Ovary (tissue), 10 donors: ENCODE results near the gene SLC43A1. TPM values are rescaled to one million over a fixed set of nuclear protein-coding genes. Genes with fewer than 3 reads are reported as not detected.

Experiments
- DNase-seq, 5 donors: peaks; one replicate each; pipeline ENCODE4 v3.0.0-alpha.2; 2019 to 2020
- H3K27ac ChIP-seq, 2 donors: fragments of 200-600 bp; one replicate each; pipeline versions ENCODE4 v1.5.1 to v1.8.0; 2019 to 2022
- H3K27me3 ChIP-seq: fragments of 200-600 bp; one replicate; pipeline ENCODE4 v1.8.0; 2022
- H3K36me3 ChIP-seq: fragments of 200-600 bp; sonication (generic); one replicate; pipeline ENCODE4 v1.5.1; 2019
- H3K4me1 ChIP-seq: one replicate; pipeline ENCODE4 v1.8.1; 2013; ENCODE audit warnings: mild to moderate bottlenecking, moderate library complexity; ENCODE audit not compliant: insufficient read depth
- H3K4me3 ChIP-seq: fragments of 200-600 bp; sonication (generic); one replicate; pipeline ENCODE4 v1.5.1; 2017
- H3K9me3 ChIP-seq, 2 donors: fragments of 200-600 bp in 1 of 2; sonication (generic) in 1 of 2; one replicate each; pipeline versions ENCODE4 v1.5.1 to v1.8.1; 2013 to 2019; ENCODE audit warnings: mild to moderate bottlenecking in 1 of 2, moderate library complexity in 1 of 2
- CTCF ChIP-seq, 3 donors: fragments of 450-650 bp in 2 of 3; fragments of 200-600 bp in 1 of 3; IDR thresholded peaks; one replicate each; pipeline versions ENCODE4 v1.5.1 to v1.8.0; 2016 to 2022; ENCODE audit warnings: antibody characterized with exemption in 3 of 3, mild to moderate bottlenecking in 1 of 3
- EP300 ChIP-seq: sonication (generic); formaldehyde crosslinking; IDR thresholded peaks from one replicate; pipeline ENCODE4 v1.6.1; 2017; ENCODE audit warnings: antibody characterized with exemption
- POLR2A ChIP-seq: fragments of 450-650 bp; IDR thresholded peaks from one replicate; pipeline ENCODE4 v1.6.1; 2017; ENCODE audit warnings: antibody characterized with exemption, mild to moderate bottlenecking, moderate library complexity
- WGBS, 3 donors: extraction: QIAGEN DNeasy Blood & Tissue Kit in 1 of 3; methylation state at CpG; one replicate each; pipeline versions ENCODE4 v1.1.5 to v1.1.7; 2013 to 2017; 5-methylcytosine and 5-hydroxymethylcytosine counted together
- intact Hi-C, 4 donors: fragments of 100-400 bp; cut with DNase I; formaldehyde crosslinking; loops; one replicate each; pipeline versions ENCODE4 v1.11.0 to v1.15.1; 2022 to 2023
- long read RNA-seq, 3 donors: library from polyadenylated mRNA in 2 of 3; unstranded in 2 of 3; transcript quantifications; one replicate each; pipeline ENCODE4 v2.0.0 and lab custom pipeline, GENCODE V29; 2021 to 2026
- polyA plus RNA-seq, 2 donors: library from polyadenylated mRNA; stranded (reverse); fragments of 200-250 nt in 1 of 2; fragments of 350-450 nt in 1 of 2; fragmentation: Illumina TruSeq in 1 of 2; extraction: RNeasy Lipid Tissue Mini Kit (QIAGEN cat#74804) in 1 of 2; gene quantifications; one replicate each; pipeline ENCODE4 v1.2.3, GENCODE V29; 2013 to 2014
- total RNA-seq, 7 donors: library from RNA; depleted of rRNA in 2 of 7; stranded (reverse); fragments of >200 nt in 2 of 7; fragmentation: NEBNext Ultra II Directional in 3 of 7; extraction: Animal tissue kit (Norgen Biotek cat#: 25700) in 3 of 7; gene quantifications; one replicate each; pipeline versions ENCODE4 v1.1.0 to v1.2.4, GENCODE V29; 2016 to 2023
- donor health status: DM: no; HTN: no; CAD: no; lungs with moderate emphysema.
- donor health status: DM: no; HTN: no; CAD: no.
- donor health status: Bipolar disorder and iron deficiency.
- donor health status: DM: yes; HTN: yes; CAD: no.
- donor health status: DM: no; HTN: no; CAD: no.
- donor health status: DM: yes; HTN: yes; CAD: no.

SLC43A1 gene
- total RNA-seq: 10 to 100 TPM; 11.5 to 23.5 (median 18.6) TPM
- 10 to 100 TPM; 14.8 to 30.4 TPM for polyA plus RNA-seq
- long read RNA-seq, donor 1, transcript SLC43A1-204 (15 exons, 2,358 nt): minor isoform, 12 of 108 reads
- long read RNA-seq, donor 1, transcript SLC43A1-201 (15 exons, 2,598 nt): major isoform, 38 of 108 reads
- long read RNA-seq, donor 1, partial matches to known transcripts: 17 of 108 reads
- long read RNA-seq, donor 1, other reads (novel, unspliced or antisense): 41 of 108 reads
- long read RNA-seq, donor 2, partial matches to known transcripts: 34 of 35 reads
- long read RNA-seq, donor 2, other reads (novel, unspliced or antisense): 0 of 35 reads
- long read RNA-seq, donor 3, transcript SLC43A1-201 (15 exons, 2,598 nt): major isoform, 30 of 60 reads
- long read RNA-seq, donor 3, transcript SLC43A1-204 (15 exons, 2,358 nt): minor isoform, 5 of 60 reads
- long read RNA-seq, donor 3, partial matches to known transcripts: 4 of 60 reads
- long read RNA-seq, donor 3, other reads (novel, unspliced or antisense): 21 of 60 reads

DNA sequence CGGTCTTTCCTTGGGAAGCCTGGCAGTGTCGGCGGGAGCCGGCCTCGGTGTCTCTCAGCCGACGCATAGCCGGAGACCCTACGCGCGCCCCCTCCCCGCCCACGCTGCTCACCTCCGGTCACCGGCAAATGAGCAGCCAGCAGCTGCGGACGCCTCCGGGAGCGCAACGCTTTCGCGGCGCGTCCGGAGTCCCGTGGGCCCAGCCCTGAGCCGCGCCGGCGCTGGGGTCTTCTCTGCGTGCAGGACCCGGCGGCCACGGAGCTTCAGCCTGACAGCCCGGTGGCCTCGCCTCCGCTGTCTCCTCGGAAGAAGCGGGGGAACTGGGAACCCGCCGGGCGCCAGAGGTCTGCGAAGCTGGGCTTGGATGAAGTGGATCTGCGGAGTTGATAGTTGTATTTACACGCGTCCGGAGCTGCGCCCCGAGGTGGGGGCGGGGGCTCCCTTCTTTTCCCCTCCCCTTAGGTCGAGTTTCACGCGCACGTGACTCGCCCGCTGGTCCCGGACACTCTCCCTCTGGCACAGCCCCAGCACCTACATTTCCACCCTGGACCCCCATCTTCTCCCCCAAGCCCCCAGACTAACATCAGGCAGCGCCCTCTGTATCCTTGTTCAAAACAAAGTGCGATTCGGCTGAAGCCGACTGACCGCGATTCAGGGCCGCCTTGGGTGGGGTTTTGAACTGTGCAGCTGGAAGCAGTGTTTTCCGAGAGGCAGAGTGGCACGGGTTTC is at the start of gene SLC43A1:
TSS of gene SLC43A1 (minus strand) at position 371 of the 729 bp plus-strand sequence. CDS start 1,591 bp downstream, outside the sequence.
- no peaks in the 10 kb centered on the region for H3K27me3 ChIP-seq
- H3K4me3 ChIP-seq: peak within 1 kb of the TSS; percentile 91
- TF ChIP-seq POLR2A (no peak), CTCF (IDR thresholded peaks at IDR 0.05) (no peak)
- peak; percentile 68 to 81 (median 71) for DNase-seq
- no peaks in the 10 kb centered on the region for H3K36me3 ChIP-seq
- intact Hi-C loops: no loop called here
- no peaks in the 10 kb centered on the region for H3K4me1 ChIP-seq
- WGBS, 3 donors: 0% methylated on average over 65 to 66 of the region's 66 CpGs
- H3K9me3 ChIP-seq: no peaks in the 10 kb centered on the region
- H3K27ac ChIP-seq: peak within 1 kb of the TSS; percentile 73 to 75

GRCh38 chr11:57562596-57562995 is 47.1 kb upstream of the SLC43A1 start:
- no peak overlapping the region for H3K27ac ChIP-seq
- H3K9me3 ChIP-seq: no peaks in the 10 kb centered on the region
- peaks cover 3% of the 10 kb centered on the region for H3K4me1 ChIP-seq
- no peaks in the 10 kb centered on the region for H3K27me3 ChIP-seq
- H3K4me3 ChIP-seq: no peak overlapping the region
- WGBS, 3 donors: 54 to 70% (median 59%) methylated on average over 4 of the region's 4 CpGs
- H3K36me3 ChIP-seq: no peaks in the 10 kb centered on the region
- intact Hi-C loops: no loop called here
- TF ChIP-seq POLR2A: no peak
- no peak for TF ChIP-seq EP300
- no peak for TF ChIP-seq CTCF (IDR thresholded peaks at IDR 0.05)
- DNase-seq: no peak

DNA sequence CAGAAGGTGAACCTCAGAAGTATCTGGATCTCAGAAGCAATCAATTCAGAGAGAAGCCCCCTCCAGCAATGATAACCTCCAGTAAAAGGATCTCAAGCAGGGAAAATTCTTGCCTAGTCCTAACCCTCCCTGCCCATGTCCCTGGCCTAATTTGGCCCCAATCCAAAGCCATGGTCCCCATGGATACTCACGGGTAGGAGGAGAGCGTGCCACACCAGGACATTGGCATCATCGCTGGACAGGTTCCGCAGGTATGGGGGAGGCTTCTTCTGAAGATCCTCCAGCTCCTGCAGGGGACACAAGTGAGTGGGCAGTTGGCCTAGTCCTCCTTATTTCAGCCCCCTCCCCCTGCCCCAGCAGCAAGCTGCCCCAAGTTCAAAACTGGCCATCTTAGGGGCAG is 44.6 kb upstream of the SLC43A1 start:
- Histone ChIP-seq H3K27ac (no peak overlapping the region), H3K27me3 (no peaks in the 10 kb centered on the region), H3K9me3 (no peaks in the 10 kb centered on the region), H3K4me3 (no peak overlapping the region), H3K36me3 (no peaks in the 10 kb centered on the region), H3K4me1 (no peaks in the 10 kb centered on the region)
- WGBS, 3 donors: 88 to 92% (median 88%) methylated on average over 4 of the region's 4 CpGs
- DNase-seq: peak in 1 of 5 donors; percentile 30
- intact Hi-C loops: no loop called here
- TF ChIP-seq POLR2A: no peak
- no peak for TF ChIP-seq CTCF (IDR thresholded peaks at IDR 0.05)
- no peak for TF ChIP-seq EP300

DNA sequence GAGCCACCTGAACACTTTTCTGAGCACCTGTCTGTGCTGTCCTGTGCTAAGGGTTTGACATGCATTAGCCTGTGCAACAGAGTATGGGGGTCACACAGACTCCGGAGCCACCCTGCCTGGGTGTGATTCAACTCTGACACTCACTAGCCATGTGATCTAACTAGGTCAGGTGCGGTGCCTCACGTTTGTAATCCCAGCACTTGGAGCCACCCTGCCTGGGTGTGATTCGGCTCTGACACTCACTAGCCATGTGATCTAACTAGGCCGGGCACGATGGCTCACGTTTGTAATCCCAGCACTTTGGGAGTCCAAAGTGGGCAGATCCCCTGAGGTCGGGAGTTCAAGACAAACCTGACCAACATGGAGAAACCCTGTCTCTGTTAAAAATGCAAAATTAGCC is 40.5 kb upstream of the SLC43A1 start:
- intact Hi-C loops: no loop called here
- Histone ChIP-seq H3K4me3 (no peak overlapping the region), H3K4me1 (no peaks in the 10 kb centered on the region), H3K27ac (no peak overlapping the region), H3K9me3 (no peaks in the 10 kb centered on the region), H3K27me3 (no peaks in the 10 kb centered on the region), H3K36me3 (no peaks in the 10 kb centered on the region)
- WGBS, 3 donors: 82 to 85% (median 82%) methylated on average over 8 of the region's 8 CpGs
- DNase-seq: no peak
- TF ChIP-seq EP300: no peak
- TF ChIP-seq POLR2A: no peak
- TF ChIP-seq CTCF (IDR thresholded peaks at IDR 0.05): no peak
